Natural killer cell (primary cell): Measurements from ENCODE around the gene DDX31. TPM values are rescaled to one million over a fixed set of nuclear protein-coding genes. Genes with fewer than 3 reads are reported as not detected.

ENCODE experiments used
- ATAC-seq, 3 donors: fragments of 150-1000 bp in 2 of 3; fragments of 200-7000 bp in 1 of 3; cut with Tn5 transposase; 1 replicate in 1 of 3; 2 replicates in 2 of 3; pipeline ENCODE4 v1.10.0; 2021; ENCODE audit warnings: mild to moderate bottlenecking in 2 of 3, moderate library complexity in 2 of 3
- DNase-seq, 2 donors: peaks; one replicate each; pipeline versions ENCODE4 v3.0.0 to v3.0.0-alpha.2; 2013 to 2021; ENCODE audit warnings: mixed read lengths in 1 of 2
- H3K27ac ChIP-seq: one replicate; pipeline ENCODE4 v1.5.1; 2013; ENCODE audit warnings: mild to moderate bottlenecking, low read length
- H3K27me3 ChIP-seq: one replicate; pipeline ENCODE4 v1.6.1; 2013; ENCODE audit warnings: low read length; ENCODE audit not compliant: control insufficient read depth, insufficient read depth
- H3K36me3 ChIP-seq: one replicate; pipeline ENCODE4 v1.6.1; 2013; ENCODE audit warnings: low read length; ENCODE audit not compliant: control insufficient read depth, insufficient read depth
- H3K4me1 ChIP-seq: one replicate; pipeline ENCODE4 v1.6.1; 2013; ENCODE audit warnings: low read length; ENCODE audit not compliant: control insufficient read depth, insufficient read depth
- H3K4me3 ChIP-seq: one replicate; pipeline ENCODE4 v1.5.1; 2013; ENCODE audit warnings: low read length
- H3K9me3 ChIP-seq: one replicate; pipeline ENCODE4 v1.6.1; 2013; ENCODE audit warnings: low read length; ENCODE audit not compliant: control insufficient read depth, insufficient read depth
- H3K27ac Mint-ChIP-seq, 2 donors: one replicate each; pipeline ENCODE4 v1.8.0; 2022; ENCODE audit warnings: mild to moderate bottlenecking in 2 of 2, mixed read lengths in 2 of 2, moderate library complexity in 1 of 2
- H3K27me3 Mint-ChIP-seq, 2 donors: one replicate each; pipeline ENCODE4 v1.8.0; 2022; ENCODE audit warnings: low read depth in 2 of 2, mixed read lengths in 2 of 2
- H3K36me3 Mint-ChIP-seq: one replicate; pipeline ENCODE4 v1.8.0; 2022; ENCODE audit warnings: mixed read lengths
- H3K4me1 Mint-ChIP-seq, 2 donors: one replicate each; pipeline ENCODE4 v1.8.0; 2022; ENCODE audit warnings: mixed read lengths in 2 of 2
- H3K4me3 Mint-ChIP-seq: one replicate; pipeline ENCODE4 v1.8.0; 2022; ENCODE audit warnings: mild to moderate bottlenecking, moderate library complexity, mixed read lengths
- H3K9me3 Mint-ChIP-seq, 2 donors: one replicate each; pipeline ENCODE4 v1.8.0; 2022; ENCODE audit warnings: mixed read lengths in 2 of 2
- CTCF ChIP-seq: fragments of 200-600 bp; IDR thresholded peaks from one replicate; pipeline ENCODE4 v1.8.0; 2022; ENCODE audit warnings: antibody characterized with exemption
- WGBS: methylation state at CpG from one replicate; pipeline ENCODE4 v1.1.7; 2013; ENCODE audit warnings: missing lambda C conversion rate; ENCODE audit not compliant: insufficient coverage; 5-methylcytosine and 5-hydroxymethylcytosine counted together
- intact Hi-C: fragments of 100-400 bp; cut with micrococcal nuclease; formaldehyde crosslinking; loops from one replicate; pipeline ENCODE4 v1.14.2; 2022
- total RNA-seq, 4 donors: library from RNA; stranded (reverse); fragments of 120-200 nt in 1 of 4; gene quantifications; one replicate each; pipeline versions ENCODE4 v1.2.3 to v1.2.4, GENCODE V29; 2013 to 2022

Gene DDX31
- total RNA-seq, 3 donors from 2014 or later (not counting 1 experiment from before 2014, with no cell fraction given) = 6.5 to 12.2 (median 11.5) TPM

- Mint-ChIP-seq H3K9me3 (no peaks in the 10 kb centered on the region), H3K4me1 (peaks cover 9 to 11% of the 10 kb centered on the region in 2 donors), H3K4me3 (no peak overlapping the region), H3K27me3 (peaks cover 53 to 61% of the 10 kb centered on the region in 2 donors), H3K36me3 (no peaks in the 10 kb centered on the region), H3K27ac (no peak overlapping the region)
- Histone ChIP-seq H3K27ac (no peak overlapping the region), H3K4me1 (peaks cover 23% of the 10 kb centered on the region), H3K27me3 (peaks cover 93% of the 10 kb centered on the region), H3K4me3 (no peak overlapping the region), H3K36me3 (no peaks in the 10 kb centered on the region), H3K9me3 (no peaks in the 10 kb centered on the region)
- no peak for DNase-seq
- no peak for ATAC-seq
- 15% methylated on average over 37 of the region's 37 CpGs for WGBS
- TF ChIP-seq CTCF = no peak
- intact Hi-C loops = no loop called here
Measured at GRCh38 chr9:132582786-132583583, 86.8 kb downstream of the DDX31 start.

- no peak within 1 kb of the TSS for H3K27ac ChIP-seq
- 9% methylated on average over 34 of the region's 36 CpGs for WGBS
- H3K27me3 ChIP-seq = peaks cover 89% of the 10 kb centered on the region
- Mint-ChIP-seq H3K4me1 (peaks cover 9 to 11% of the 10 kb centered on the region in 2 donors), H3K9me3 (no peaks in the 10 kb centered on the region), H3K4me3 (peak within 1 kb of the TSS; percentile 84), H3K27me3 (peaks cover 56 to 65% of the 10 kb centered on the region in 2 donors), H3K27ac (peak within 1 kb of the TSS; percentile 26 to 42), H3K36me3 (no peaks in the 10 kb centered on the region)
- DNase-seq (no peak), ATAC-seq (no peak)
- no peaks in the 10 kb centered on the region for H3K9me3 ChIP-seq
- H3K4me3 ChIP-seq = no peak within 1 kb of the TSS
- no peaks in the 10 kb centered on the region for H3K36me3 ChIP-seq
- intact Hi-C loops = no loop called here
- TF ChIP-seq CTCF = no peak
- H3K4me1 ChIP-seq = peaks cover 23% of the 10 kb centered on the region
Measured at GRCh38 chr9:132582276-132582785, 87.5 kb downstream of the DDX31 start, which contains the start of gene BARHL1. TSS of gene BARHL1 (plus strand) at chr9:132582606. CDS start at chr9:132582798, 192 bp downstream.

GRCh38 chr9:132579427-132579798 lies 90.4 kb downstream of the DDX31 start:
- H3K4me3 Mint-ChIP-seq = no peak overlapping the region
- intact Hi-C loops = no loop called here

More at GRCh38 chr9:132579427-132579798, 90.4 kb downstream of the DDX31 start:
- H3K27me3 Mint-ChIP-seq = peaks cover 60 to 68% of the 10 kb centered on the region in 2 donors
- Histone ChIP-seq H3K27ac (no peak overlapping the region), H3K9me3 (no peaks in the 10 kb centered on the region), H3K4me3 (no peak overlapping the region), H3K27me3 (peaks cover 83% of the 10 kb centered on the region), H3K4me1 (peaks cover 16% of the 10 kb centered on the region), H3K36me3 (no peaks in the 10 kb centered on the region)
- no peaks in the 10 kb centered on the region for H3K9me3 Mint-ChIP-seq
- no peak for DNase-seq
- H3K27ac Mint-ChIP-seq = no peak overlapping the region
- TF ChIP-seq CTCF = no peak
- H3K36me3 Mint-ChIP-seq = no peaks in the 10 kb centered on the region
- no peak for ATAC-seq
- peaks cover 9 to 17% of the 10 kb centered on the region in 2 donors for H3K4me1 Mint-ChIP-seq
- 18% methylated on average over 15 of the region's 15 CpGs for WGBS
